Measurements from ENCODE around the gene PKHD1.

DNA sequence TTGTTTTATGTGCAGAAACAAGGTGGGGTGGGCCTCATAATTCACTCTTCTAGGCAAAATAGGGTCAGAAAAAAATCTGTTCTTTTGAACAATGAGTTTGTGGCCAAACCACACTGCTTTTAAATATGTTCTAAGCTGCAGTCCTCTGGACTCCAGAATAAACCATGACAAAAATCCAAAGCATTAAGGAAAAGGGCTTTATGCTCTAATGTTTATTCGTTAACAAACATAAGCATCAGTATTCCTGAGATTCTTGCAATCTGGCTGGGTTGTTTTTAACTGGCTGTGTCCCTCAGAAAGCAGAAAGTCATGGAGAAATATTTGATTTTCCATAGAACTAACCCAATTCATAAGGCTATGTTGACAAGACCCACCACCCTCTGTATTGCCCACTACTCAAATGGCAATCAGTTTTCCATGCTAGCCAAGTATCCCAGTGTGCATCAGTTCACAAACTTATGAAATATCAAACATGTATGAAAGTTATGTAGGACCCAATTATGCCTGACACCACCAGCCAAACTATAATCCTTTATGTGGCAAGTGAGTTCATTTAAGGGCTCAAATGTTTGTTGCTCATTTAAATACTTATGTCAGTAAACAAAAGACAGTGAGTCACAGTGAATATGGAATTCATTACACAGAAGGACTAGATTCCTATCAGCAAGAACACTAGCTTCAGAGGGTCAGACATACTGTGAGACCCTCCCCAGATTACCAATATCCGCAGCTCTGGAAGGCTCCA, 45.1 kb downstream of the PKHD1 start:
- TF ChIP-seq, protein P1, sequence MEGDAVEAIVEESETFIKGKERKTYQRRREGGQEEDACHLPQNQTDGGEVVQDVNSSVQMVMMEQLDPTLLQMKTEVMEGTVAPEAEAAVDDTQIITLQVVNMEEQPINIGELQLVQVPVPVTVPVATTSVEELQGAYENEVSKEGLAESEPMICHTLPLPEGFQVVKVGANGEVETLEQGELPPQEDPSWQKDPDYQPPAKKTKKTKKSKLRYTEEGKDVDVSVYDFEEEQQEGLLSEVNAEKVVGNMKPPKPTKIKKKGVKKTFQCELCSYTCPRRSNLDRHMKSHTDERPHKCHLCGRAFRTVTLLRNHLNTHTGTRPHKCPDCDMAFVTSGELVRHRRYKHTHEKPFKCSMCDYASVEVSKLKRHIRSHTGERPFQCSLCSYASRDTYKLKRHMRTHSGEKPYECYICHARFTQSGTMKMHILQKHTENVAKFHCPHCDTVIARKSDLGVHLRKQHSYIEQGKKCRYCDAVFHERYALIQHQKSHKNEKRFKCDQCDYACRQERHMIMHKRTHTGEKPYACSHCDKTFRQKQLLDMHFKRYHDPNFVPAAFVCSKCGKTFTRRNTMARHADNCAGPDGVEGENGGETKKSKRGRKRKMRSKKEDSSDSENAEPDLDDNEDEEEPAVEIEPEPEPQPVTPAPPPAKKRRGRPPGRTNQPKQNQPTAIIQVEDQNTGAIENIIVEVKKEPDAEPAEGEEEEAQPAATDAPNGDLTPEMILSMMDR (IDR thresholded peaks at IDR 0.05) = no peak
- no peak for TF ChIP-seq POLR2AphosphoS5 (IDR thresholded peaks at IDR 0.05; ENCODE audit: low read depth, low read length)
- TF ChIP-seq, protein P2, sequence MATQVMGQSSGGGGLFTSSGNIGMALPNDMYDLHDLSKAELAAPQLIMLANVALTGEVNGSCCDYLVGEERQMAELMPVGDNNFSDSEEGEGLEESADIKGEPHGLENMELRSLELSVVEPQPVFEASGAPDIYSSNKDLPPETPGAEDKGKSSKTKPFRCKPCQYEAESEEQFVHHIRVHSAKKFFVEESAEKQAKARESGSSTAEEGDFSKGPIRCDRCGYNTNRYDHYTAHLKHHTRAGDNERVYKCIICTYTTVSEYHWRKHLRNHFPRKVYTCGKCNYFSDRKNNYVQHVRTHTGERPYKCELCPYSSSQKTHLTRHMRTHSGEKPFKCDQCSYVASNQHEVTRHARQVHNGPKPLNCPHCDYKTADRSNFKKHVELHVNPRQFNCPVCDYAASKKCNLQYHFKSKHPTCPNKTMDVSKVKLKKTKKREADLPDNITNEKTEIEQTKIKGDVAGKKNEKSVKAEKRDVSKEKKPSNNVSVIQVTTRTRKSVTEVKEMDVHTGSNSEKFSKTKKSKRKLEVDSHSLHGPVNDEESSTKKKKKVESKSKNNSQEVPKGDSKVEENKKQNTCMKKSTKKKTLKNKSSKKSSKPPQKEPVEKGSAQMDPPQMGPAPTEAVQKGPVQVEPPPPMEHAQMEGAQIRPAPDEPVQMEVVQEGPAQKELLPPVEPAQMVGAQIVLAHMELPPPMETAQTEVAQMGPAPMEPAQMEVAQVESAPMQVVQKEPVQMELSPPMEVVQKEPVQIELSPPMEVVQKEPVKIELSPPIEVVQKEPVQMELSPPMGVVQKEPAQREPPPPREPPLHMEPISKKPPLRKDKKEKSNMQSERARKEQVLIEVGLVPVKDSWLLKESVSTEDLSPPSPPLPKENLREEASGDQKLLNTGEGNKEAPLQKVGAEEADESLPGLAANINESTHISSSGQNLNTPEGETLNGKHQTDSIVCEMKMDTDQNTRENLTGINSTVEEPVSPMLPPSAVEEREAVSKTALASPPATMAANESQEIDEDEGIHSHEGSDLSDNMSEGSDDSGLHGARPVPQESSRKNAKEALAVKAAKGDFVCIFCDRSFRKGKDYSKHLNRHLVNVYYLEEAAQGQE (IDR thresholded peaks at IDR 0.05; ENCODE audit: insufficient read depth in 1 of 2, low read depth in 2 of 2, low read length in 1 of 2) = no peak
